ENCODE measurements around the gene PNCK. TPM values are rescaled to one million over a fixed set of nuclear protein-coding genes. Genes with fewer than 3 reads are reported as not detected.

Gene PNCK
- total and polyA plus RNA-seq, 9 donors: 0.51 to 5.9 (median 1.3) TPM; not detected in 1

DNA sequence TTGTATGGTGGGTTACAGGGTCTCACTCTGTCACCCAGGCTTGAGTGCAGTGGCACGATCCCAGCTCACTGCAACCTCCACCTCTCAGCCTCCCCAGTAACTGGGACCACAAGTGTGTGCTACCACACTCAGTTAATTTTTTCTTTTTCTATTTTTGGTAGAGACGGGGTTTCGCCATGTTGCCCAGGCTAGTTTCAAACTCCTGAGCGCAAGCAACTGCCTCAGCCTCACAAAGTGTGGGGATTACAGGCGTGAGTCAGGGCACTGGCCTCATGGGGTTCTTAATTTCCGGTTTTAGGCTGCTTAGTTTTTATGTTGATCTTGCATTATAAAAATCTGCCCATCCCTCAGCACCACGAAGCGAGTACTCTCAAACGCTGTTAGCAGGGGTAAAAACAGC lies 43.8 kb upstream of the PNCK start:
- Histone ChIP-seq H3K36me3 (no peaks in the 10 kb centered on the region), H3K4me3 (no peak overlapping the region), H3K27ac (no peak overlapping the region), H3K9me3 (no peaks in the 10 kb centered on the region), H3K27me3 (no peaks in the 10 kb centered on the region), H3K4me1 (ENCODE audit: insufficient read depth) (no peaks in the 10 kb centered on the region)
- intact Hi-C loops (cut with DNase I): no loop called here
- 86 to 89% (median 87%) methylated on average over 9 of the region's 9 CpGs for WGBS, 3 donors
- TF ChIP-seq, protein P1, sequence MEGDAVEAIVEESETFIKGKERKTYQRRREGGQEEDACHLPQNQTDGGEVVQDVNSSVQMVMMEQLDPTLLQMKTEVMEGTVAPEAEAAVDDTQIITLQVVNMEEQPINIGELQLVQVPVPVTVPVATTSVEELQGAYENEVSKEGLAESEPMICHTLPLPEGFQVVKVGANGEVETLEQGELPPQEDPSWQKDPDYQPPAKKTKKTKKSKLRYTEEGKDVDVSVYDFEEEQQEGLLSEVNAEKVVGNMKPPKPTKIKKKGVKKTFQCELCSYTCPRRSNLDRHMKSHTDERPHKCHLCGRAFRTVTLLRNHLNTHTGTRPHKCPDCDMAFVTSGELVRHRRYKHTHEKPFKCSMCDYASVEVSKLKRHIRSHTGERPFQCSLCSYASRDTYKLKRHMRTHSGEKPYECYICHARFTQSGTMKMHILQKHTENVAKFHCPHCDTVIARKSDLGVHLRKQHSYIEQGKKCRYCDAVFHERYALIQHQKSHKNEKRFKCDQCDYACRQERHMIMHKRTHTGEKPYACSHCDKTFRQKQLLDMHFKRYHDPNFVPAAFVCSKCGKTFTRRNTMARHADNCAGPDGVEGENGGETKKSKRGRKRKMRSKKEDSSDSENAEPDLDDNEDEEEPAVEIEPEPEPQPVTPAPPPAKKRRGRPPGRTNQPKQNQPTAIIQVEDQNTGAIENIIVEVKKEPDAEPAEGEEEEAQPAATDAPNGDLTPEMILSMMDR (IDR thresholded peaks at IDR 0.05): no peak
- TF ChIP-seq POLR2A (IDR thresholded peaks at IDR 0.05): no peak
- no peak for TF ChIP-seq EP300 (IDR thresholded peaks at IDR 0.05)
- no peak for DNase-seq

DNA sequence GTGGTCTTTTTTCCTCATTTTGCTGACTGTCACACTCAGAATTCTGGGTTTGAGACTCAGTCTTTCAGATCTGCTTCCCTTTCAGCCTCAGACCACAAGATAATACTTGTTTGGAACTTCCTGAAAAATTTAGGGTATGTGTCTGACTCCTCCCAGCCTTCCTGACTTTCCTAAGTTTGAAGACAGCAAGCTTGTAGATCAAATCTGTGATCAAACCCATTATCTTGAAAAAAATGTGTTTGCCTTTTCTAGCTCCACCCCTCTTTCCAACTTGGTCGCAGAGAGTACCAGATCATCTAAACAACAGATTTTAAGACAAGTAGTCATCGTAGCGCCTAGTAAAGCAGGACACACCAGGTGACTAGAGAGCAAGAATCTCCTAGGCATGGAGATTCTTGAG lies 40.6 kb upstream of the PNCK start:
- Histone ChIP-seq H3K27ac (no peak overlapping the region), H3K27me3 (no peaks in the 10 kb centered on the region), H3K4me3 (no peak overlapping the region), H3K9me3 (no peaks in the 10 kb centered on the region), H3K36me3 (no peaks in the 10 kb centered on the region), H3K4me1 (ENCODE audit: insufficient read depth) (no peaks in the 10 kb centered on the region)
- TF ChIP-seq POLR2A (IDR thresholded peaks at IDR 0.05) (no peak), EP300 (IDR thresholded peaks at IDR 0.05) (no peak)
- TF ChIP-seq, protein P1 (IDR thresholded peaks at IDR 0.05): no peak
- intact Hi-C loops (cut with DNase I): no loop called here
- DNase-seq: no peak
- 78 to 88% (median 81%) methylated on average over 3 of the region's 3 CpGs for WGBS, 3 donors

DNA sequence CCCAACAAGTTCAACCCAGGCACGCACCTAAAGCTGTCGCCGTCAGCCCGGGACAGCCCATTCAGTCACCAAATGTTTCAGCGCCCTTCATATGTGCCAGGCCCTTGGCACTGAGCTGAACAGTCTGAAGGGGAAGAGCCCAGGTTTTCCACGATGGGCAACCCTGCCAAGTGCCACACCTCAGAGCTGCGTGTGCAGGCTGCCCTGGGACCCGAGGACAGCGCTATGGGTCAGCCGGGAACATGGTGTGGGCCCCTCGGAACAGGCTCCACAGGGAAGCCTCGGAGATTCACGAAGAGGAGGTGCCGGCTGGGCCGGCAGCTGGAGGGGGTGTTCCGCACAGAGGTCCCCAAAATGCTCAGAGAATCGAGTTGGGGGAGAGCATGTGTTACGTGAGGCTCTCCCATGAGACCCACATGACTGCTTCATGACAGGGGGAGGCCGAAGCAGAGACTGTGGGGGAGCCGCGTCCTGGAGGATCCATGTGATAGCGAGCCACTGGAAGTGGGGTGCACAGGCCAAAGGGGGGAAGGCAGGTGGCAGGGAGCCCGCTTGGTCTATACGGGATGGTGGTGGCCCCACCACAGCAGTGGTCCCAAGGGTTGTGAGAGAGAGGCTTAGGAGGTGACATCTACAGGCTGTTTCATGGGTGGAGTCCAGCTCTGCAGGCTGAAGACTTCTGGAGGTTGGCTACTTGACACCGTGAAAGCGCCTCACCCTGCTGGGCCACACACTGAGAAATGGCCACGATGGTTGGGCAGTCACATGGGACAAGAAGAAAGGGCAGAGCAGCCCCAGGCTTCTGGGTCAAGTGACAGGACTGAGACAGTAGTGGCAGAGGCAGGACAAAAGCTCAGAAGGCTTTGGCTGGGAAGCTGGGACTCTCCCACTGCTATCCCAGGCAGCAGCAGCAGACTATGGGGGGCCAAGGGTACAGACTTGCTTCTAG lies 36.4 kb upstream of the PNCK start:
- no peak for DNase-seq
- no peaks in the 10 kb centered on the region for H3K36me3 ChIP-seq
- no peaks in the 10 kb centered on the region for H3K4me1 ChIP-seq (ENCODE audit: insufficient read depth)
- TF ChIP-seq, protein P1 (IDR thresholded peaks at IDR 0.05): no peak
- TF ChIP-seq POLR2A (IDR thresholded peaks at IDR 0.05) (no peak), EP300 (IDR thresholded peaks at IDR 0.05) (no peak)
- no peaks in the 10 kb centered on the region for H3K27me3 ChIP-seq
- intact Hi-C loops (cut with DNase I): no loop called here
- no peaks in the 10 kb centered on the region for H3K9me3 ChIP-seq
- H3K27ac ChIP-seq: no peak overlapping the region
- no peak overlapping the region for H3K4me3 ChIP-seq
- 81 to 85% (median 83%) methylated on average over 27 of the region's 27 CpGs for WGBS, 3 donors

DNA sequence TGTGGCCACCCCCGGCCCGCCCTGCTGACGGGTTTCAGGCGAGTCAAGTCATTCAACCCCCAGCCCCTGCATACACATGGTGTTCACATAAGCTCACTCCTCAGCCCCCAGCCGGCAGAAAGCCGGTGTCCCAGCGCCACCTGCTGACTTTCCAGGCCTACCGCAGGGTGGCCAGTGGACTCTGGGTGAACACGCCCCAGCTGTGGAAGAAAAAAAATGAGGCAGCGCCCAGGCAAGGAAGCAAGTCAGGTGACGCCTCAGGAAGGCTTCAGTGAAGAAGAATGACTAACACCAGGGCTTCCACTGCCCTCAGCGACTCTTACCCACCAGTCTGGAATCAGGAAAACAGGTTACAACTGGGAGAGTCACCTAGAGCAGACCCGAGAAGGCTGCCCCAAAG lies 34.8 kb upstream of the PNCK start:
- TF ChIP-seq POLR2A (IDR thresholded peaks at IDR 0.05): no peak
- TF ChIP-seq, protein P1 (IDR thresholded peaks at IDR 0.05): peak in 1 of 3 donors; percentile 14
- no peak for TF ChIP-seq EP300 (IDR thresholded peaks at IDR 0.05)
- no peak overlapping the region for H3K4me3 ChIP-seq
- no peaks in the 10 kb centered on the region for H3K27me3 ChIP-seq
- intact Hi-C loops (cut with DNase I): no loop called here
- H3K27ac ChIP-seq: no peak overlapping the region
- 19 to 24% (median 22%) methylated on average over 13 of the region's 13 CpGs for WGBS, 3 donors
- peak; percentile 52 to 74 (median 64) for DNase-seq
- no peaks in the 10 kb centered on the region for H3K9me3 ChIP-seq
- no peaks in the 10 kb centered on the region for H3K36me3 ChIP-seq
- H3K4me1 ChIP-seq (ENCODE audit: insufficient read depth): no peaks in the 10 kb centered on the region
